Measurements from ENCODE around the gene CHEK1.

DNA sequence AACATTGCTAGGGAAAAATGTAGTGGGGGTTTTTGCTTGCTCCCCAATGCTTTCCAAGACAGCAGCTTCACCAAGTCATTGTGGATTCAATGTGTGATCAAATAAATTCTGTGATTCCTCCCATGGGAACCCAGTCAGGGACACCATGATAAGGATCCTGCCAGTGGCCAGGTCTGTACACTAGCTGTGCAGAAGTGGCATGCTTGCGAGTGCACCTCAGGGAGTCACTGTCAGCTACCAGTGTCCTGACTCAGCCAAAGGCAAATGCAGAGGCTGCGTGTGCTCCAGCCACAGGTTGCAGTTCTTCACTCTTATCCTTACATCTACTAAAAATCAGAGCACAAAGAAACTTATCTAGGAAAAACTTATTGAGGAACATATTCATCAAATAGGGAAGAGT, 65.0 kb downstream of the CHEK1 start:
- TF ChIP-seq POLR2A (IDR thresholded peaks at IDR 0.05; ENCODE audit: low read length) (no peak), GATA1 (IDR thresholded peaks at IDR 0.05; ENCODE audit: low read depth, low read length) (no peak)

Measured in erythroblast (primary cell).